GM21515 (cell line): Measurements from ENCODE around the gene GPR152.
A peak's percentile ranks its signal among the peaks of the same experiment; 100 is the strongest.
"Not testable (repeated sequence)": the region's sequence is repeated elsewhere in the genome, so short reads cannot be mapped to it uniquely, and the experiment has no call there.

Experiments
- ATAC-seq: cut with Tn5 transposase; IDR thresholded peaks from one replicate; pipeline ENCODE4 v1.9.1; 2021; ENCODE audit not compliant: unreplicated experiment

The GPR152 gene

GRCh38 chr11:67428052-67429001 lies 24.2 kb downstream of the GPR152 start, which contains the start of gene RPS6KB2:
RPS6KB2 (plus strand) TSS chr11:67428494; CDS start chr11:67428546, 52 bp downstream.
- ATAC-seq: peak; percentile 79

DNA sequence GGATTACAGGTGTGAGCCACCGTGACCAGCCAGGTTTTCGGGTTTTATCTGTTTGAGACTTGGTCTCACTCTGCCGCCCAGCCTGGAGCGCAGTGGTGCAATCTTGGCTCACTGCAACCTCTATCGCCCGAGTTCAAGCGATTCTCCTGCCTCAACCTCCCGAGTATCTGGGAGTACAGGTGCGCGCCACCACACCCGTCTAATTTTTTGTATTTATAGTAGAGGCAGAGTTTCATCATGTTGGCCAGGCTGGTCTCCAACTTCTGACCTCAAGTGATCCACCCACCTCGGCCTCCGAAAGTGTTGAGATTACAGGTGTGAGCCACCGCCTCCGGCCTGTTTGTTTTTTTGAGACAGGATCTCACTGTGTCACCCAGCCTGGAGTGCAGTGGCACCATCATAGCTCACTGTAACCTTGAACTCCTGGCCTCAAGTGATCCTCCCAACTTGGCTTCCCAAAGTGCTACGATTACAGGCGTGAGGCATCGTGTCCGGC lies 25.1 kb downstream of the GPR152 start:
- not testable (repeated sequence) for ATAC-seq

GRCh38 chr11:67423891-67424613 lies 28.5 kb downstream of the GPR152 start:
- no peak for ATAC-seq

DNA sequence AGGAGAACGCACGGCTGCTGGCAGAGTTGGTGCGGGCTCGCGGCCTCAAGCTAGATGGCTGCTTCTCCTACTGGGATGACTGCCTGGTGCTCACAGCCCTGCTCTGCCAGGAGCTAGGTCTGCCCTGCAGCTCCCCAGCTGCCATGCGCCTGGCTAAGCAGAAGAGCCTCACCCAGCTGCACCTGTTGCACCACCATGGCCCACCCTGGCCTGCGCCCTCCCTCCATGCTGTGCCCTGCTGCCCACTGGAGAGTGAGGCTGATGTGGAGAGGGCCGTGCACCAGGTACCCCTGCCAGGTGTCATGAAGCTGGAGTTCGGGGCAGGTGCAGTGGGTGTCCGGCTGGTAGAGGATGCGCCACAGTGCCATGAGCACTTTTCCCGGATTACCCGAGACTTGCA lies 29.1 kb downstream of the GPR152 start:
- no peak for ATAC-seq

- no peak for ATAC-seq
Measured at GRCh38 chr11:67422891-67423290, 29.6 kb downstream of the GPR152 start.

GRCh38 chr11:67421430-67422031 lies 31.0 kb downstream of the GPR152 start:
- ATAC-seq: no peak

GRCh38 chr11:67420646-67421429 lies 31.7 kb downstream of the GPR152 start:
- peak; percentile 80 for ATAC-seq

GRCh38 chr11:67420147-67420645 lies 32.3 kb downstream of the GPR152 start:
- no peak for ATAC-seq

- no peak for ATAC-seq
Measured at GRCh38 chr11:67419325-67420049, 33.0 kb downstream of the GPR152 start.

GRCh38 chr11:67418476-67419281 lies 33.9 kb downstream of the GPR152 start:
- ATAC-seq: no peak

GRCh38 chr11:67417425-67417824 lies 35.1 kb downstream of the GPR152 start:
- no peak for ATAC-seq

- ATAC-seq: no peak
Measured at GRCh38 chr11:67416416-67417335, 35.9 kb downstream of the GPR152 start.

- no peak for ATAC-seq
Measured at GRCh38 chr11:67415501-67416304, 36.8 kb downstream of the GPR152 start, which contains the start of gene CARNS1. CARNS1 (plus strand) TSS chr11:67415678; CDS start chr11:67416200, 522 bp downstream.

DNA sequence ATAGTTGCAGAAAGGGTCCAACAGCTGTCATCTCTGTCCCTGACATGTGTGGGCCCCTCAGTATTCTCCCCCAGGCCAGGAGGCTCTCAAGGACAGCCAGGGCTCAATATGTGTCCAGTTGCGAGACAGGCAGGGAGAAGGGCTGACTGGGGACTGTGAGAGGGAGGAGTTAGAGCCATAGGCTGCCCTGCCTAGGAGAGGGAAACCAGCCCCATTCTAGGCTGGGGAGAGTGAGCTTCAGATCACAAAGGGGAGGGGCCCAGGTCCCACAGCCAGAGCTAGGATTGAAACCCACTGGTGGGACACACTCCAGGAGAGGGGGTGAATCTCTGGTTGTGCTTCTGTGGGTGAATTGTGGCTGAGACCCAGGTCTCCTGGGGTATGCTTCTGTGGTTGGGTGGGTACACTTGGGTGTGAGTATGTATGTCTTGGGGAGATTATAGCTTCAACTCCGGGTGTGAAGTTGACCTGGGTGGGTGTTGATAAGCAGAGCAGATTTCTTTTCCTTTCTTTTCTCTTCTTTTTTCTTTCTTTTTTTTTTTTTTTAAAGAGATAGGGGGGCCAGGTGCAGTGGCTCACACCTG lies 39.2 kb downstream of the GPR152 start:
- ATAC-seq: no peak

DNA sequence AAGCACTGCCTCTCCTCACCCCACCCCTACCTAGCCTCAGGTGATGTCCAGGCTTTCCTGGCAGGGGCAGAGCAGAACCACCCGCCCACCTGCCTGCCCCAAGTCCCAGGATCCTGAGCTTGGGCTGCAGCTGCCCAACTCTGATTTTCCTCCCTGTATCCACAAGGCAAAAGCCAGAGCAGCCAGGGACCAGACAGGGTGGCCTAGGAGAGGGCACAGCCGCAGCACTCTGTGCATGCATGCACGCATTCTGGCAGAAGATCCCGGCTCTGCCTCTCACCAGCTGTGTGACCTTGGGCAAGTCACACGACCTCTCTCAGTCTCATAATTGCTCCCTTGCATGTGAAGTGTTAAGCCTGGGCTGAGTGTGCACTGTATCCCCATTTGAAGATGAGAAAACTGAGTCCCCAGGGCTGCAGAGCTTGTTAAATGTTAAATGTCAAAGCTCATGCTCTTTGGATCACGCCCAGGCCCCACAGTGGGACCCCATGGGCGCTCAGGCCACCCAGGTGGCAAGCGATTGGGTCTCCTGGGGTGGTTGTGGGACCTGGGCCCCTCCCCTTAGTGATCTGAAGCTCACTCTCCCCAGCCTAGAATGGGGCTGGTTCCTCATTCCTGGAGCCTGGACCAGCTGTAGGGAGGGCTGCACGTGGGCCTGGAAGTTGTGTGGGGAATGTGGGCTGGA lies 39.9 kb downstream of the GPR152 start:
- no peak for ATAC-seq

- no peak for ATAC-seq
Measured at GRCh38 chr11:67411785-67412152, 40.8 kb downstream of the GPR152 start.
